ENCODE data around the gene DESI2. TPM values are rescaled to one million over a fixed set of nuclear protein-coding genes. Genes with fewer than 3 reads are reported as not detected.
A peak's percentile ranks its signal among the peaks of the same experiment; 100 is the strongest.

Gene DESI2
- total and polyA plus RNA-seq, 8 donors, result 3.5 to 74.7 (median 19.0) TPM

DNA sequence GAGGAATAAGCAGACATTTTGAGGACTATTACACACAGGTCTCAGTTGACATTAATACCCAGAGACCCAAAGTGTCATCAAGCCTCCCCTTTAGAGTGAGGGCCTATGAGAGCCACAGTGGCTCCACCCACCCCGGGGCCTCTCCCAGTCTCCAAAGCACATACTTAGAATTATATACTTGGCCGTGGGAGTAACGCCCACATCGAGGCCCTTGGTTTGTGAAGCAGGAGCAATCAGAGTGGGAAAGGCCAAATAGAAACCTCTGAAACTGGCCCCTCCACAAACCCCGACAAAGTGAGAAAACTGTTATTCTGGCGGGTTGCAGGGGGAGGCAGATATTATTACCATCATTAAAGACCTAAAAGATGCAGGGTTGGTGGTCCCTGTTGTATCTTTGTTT, 7.0 kb upstream of the DESI2 start:
- no peak for TF ChIP-seq EP300 (IDR thresholded peaks at IDR 0.05)
- TF ChIP-seq POLR2A (IDR thresholded peaks at IDR 0.05), result no peak
- TF ChIP-seq, protein P1, sequence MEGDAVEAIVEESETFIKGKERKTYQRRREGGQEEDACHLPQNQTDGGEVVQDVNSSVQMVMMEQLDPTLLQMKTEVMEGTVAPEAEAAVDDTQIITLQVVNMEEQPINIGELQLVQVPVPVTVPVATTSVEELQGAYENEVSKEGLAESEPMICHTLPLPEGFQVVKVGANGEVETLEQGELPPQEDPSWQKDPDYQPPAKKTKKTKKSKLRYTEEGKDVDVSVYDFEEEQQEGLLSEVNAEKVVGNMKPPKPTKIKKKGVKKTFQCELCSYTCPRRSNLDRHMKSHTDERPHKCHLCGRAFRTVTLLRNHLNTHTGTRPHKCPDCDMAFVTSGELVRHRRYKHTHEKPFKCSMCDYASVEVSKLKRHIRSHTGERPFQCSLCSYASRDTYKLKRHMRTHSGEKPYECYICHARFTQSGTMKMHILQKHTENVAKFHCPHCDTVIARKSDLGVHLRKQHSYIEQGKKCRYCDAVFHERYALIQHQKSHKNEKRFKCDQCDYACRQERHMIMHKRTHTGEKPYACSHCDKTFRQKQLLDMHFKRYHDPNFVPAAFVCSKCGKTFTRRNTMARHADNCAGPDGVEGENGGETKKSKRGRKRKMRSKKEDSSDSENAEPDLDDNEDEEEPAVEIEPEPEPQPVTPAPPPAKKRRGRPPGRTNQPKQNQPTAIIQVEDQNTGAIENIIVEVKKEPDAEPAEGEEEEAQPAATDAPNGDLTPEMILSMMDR (IDR thresholded peaks at IDR 0.05), result no peak
- no peak for TF ChIP-seq POLR2AphosphoS5 (IDR thresholded peaks at IDR 0.05)
- Histone ChIP-seq H3K27me3 (no peaks in the 10 kb centered on the region), H3K27ac (no peak overlapping the region), H3K4me3 (no peak overlapping the region), H3K36me3 (no peaks in the 10 kb centered on the region), H3K9me3 (no peaks in the 10 kb centered on the region), H3K4me1 (no peaks in the 10 kb centered on the region)
- 68 to 80% (median 76%) methylated on average over 6 of the region's 6 CpGs for WGBS, 5 donors
- intact Hi-C loops (cut with DNase I; ENCODE audit: low total_unique reads), result no loop called here
- no peak for DNase-seq

DNA sequence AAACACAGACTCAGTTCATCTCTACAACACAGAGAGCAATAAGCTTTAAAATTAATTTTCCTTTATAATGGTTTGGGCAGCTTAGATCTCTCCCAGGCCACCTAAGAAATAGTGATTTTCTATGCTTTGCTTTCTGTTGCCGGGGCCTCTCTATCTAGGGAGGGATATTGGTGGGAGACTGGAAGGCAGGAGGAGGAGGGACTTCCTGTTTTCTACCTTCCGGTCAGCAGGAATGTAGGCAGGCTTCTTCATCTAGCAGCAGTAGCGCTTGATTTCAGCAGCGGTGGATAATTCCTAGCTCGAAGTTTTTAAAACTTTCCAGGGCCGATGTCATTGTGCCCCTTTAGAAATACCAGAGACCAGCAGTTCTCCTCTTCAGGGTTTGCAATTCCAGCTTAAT, 5.1 kb upstream of the DESI2 start:
- WGBS, 5 donors, result 74 to 88% (median 87%) methylated on average over 6 of the region's 6 CpGs
- Histone ChIP-seq H3K27ac (no peak overlapping the region), H3K36me3 (no peaks in the 10 kb centered on the region), H3K4me3 (no peak overlapping the region), H3K4me1 (peaks cover 5% of the 10 kb centered on the region in 4 donors), H3K9me3 (no peaks in the 10 kb centered on the region), H3K27me3 (no peaks in the 10 kb centered on the region)
- no peak for DNase-seq
- TF ChIP-seq, protein P1 (IDR thresholded peaks at IDR 0.05), result no peak
- TF ChIP-seq POLR2A (IDR thresholded peaks at IDR 0.05), result no peak
- TF ChIP-seq POLR2AphosphoS5 (IDR thresholded peaks at IDR 0.05), result no peak
- TF ChIP-seq EP300 (IDR thresholded peaks at IDR 0.05), result no peak
- intact Hi-C loops (cut with DNase I; ENCODE audit: low total_unique reads), result no loop called here

DNA sequence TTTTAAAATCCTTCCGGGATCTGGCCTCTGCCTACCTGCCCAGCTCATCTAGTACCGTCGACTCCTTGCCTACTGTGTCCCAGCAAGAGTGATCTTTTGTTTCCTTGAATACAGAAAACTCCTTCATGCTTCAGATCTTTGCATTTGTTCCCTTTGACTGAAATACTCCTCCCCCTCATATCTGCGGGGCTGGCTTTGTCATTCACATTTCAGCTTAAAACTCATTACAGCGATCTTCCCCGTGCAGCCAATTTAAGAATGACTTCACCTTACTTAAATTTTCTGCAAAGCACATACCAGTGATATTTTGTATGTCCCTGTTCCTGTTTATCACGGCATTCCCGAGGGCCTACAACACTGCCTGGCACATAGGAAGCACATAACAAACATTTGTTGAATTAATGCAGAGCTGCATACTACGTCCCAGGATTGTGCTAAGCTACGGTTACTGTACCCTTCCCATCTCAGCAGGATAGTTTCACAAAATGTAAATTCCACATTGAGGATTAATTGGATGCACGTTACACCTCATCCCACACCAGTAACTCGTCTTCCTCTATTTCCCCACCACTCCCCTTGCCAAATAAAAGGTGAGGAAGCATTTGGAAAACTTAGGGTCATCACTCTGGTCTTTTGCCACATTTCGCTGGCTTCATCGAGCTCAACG, 837 bp upstream of the DESI2 start:
- DNase-seq, result no peak
- H3K4me3 ChIP-seq, result peak overlapping the region; percentile 65 to 80 (median 74)
- peaks cover 32 to 41% (median 35%) of the 10 kb centered on the region in 4 donors for H3K4me1 ChIP-seq
- WGBS, 5 donors, result 36 to 40% (median 37%) methylated on average over 15 of the region's 15 CpGs
- peaks cover 0 to 3% (median 0%) of the 10 kb centered on the region in 4 donors for H3K36me3 ChIP-seq
- TF ChIP-seq POLR2A (IDR thresholded peaks at IDR 0.05) (no peak), POLR2AphosphoS5 (IDR thresholded peaks at IDR 0.05) (no peak), EP300 (IDR thresholded peaks at IDR 0.05) (no peak)
- TF ChIP-seq, protein P1 (IDR thresholded peaks at IDR 0.05), result no peak
- no peaks in the 10 kb centered on the region for H3K9me3 ChIP-seq
- H3K27me3 ChIP-seq, result no peaks in the 10 kb centered on the region
- intact Hi-C loops (cut with DNase I; ENCODE audit: low total_unique reads), result no loop called here
- peak overlapping the region; percentile 47 to 97 (median 97) for H3K27ac ChIP-seq

DNA sequence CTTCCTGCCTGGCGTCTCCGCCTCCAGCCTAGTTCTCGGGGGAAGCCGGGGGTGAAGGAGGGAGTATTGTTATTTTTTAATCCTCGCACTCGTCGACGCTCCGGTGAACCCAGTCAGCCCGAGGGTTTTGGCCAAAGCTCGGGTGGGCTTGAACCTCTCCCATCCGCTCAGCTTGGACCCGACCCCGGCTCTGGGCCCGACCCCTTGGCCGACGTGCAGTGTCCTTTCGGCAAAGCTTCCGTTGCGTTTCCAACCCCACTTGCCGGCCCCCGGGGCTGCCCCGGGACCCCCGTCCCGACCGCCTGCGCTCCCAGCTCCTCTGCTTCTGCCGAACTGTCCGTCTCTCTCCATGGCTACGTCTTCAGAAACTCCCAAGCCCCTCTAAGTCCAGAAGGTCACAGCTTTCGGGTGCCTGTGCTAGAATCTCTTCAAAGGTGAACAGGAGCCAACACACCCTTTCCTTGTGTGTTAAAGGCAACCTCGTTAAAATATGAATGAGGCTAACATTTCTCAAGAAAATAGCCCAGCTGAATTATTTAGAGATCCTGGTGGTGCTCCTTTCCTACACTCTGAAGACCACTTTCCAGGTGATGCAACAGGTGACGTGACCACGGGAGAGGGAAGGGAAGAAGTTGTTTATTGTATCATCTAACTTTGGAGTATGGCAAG, 647 bp downstream of the DESI2 start:
- Histone ChIP-seq H3K27ac (peak overlapping the region; percentile 94 to 99 (median 97)), H3K4me3 (peak overlapping the region; percentile 65 to 80 (median 74)), H3K4me1 (peaks cover 41 to 56% (median 50%) of the 10 kb centered on the region in 4 donors), H3K36me3 (peaks cover 0 to 5% (median 0%) of the 10 kb centered on the region in 4 donors), H3K9me3 (no peaks in the 10 kb centered on the region), H3K27me3 (no peaks in the 10 kb centered on the region)
- 0 to 1% (median 0%) methylated on average over 32 to 34 of the region's 34 CpGs for WGBS, 5 donors
- TF ChIP-seq POLR2AphosphoS5 (IDR thresholded peaks at IDR 0.05) (no peak), POLR2A (IDR thresholded peaks at IDR 0.05) (no peak), EP300 (IDR thresholded peaks at IDR 0.05) (no peak)
- TF ChIP-seq, protein P1 (IDR thresholded peaks at IDR 0.05), result peak in 3 of 7 experiments; percentile 1 to 3 (median 3)
- DNase-seq, result peak in 1 of 2 donors; percentile 57
- intact Hi-C loops (cut with DNase I; ENCODE audit: low total_unique reads), result no loop called here

All from stomach (tissue), 9 donors.